Measurements from ENCODE around the gene L3HYPDH.

The L3HYPDH gene

GRCh38 chr14:59460378-59460777 is 23.8 kb downstream of the L3HYPDH start:
- Histone ChIP-seq H3K79me2 (ENCODE audit: insufficient read depth, low read depth) (no peaks in the 10 kb centered on the region), H4K20me1 (ENCODE audit: insufficient read depth) (no peaks in the 10 kb centered on the region), H3K4me2 (no peak overlapping the region), H3K27ac (no peak overlapping the region), H3K4me1 (ENCODE audit: low read depth, poor library complexity, severe bottlenecking) (no peaks in the 10 kb centered on the region), H3K27me3 (ENCODE audit: insufficient read depth, low read depth) (no peaks in the 10 kb centered on the region), H2AFZ (ENCODE audit: low read depth) (no peak overlapping the region), H3K9ac (no peak overlapping the region), H3K36me3 (ENCODE audit: insufficient read depth) (no peaks in the 10 kb centered on the region), H3K4me3 (IDR thresholded peaks at IDR 0.05; ENCODE audit: insufficient read depth, low read depth, low read length) (no peak overlapping the region)
- no peak for TF ChIP-seq CTCF (conservative IDR thresholded peaks at IDR 0.05; ENCODE audit: low read depth, low read length)

- Histone ChIP-seq H3K36me3 (ENCODE audit: insufficient read depth) (no peaks in the 10 kb centered on the region), H3K4me2 (no peak overlapping the region), H3K79me2 (ENCODE audit: insufficient read depth, low read depth) (no peaks in the 10 kb centered on the region), H3K27me3 (ENCODE audit: insufficient read depth, low read depth) (no peaks in the 10 kb centered on the region), H3K27ac (no peak overlapping the region), H3K9ac (no peak overlapping the region), H4K20me1 (ENCODE audit: insufficient read depth) (no peaks in the 10 kb centered on the region), H3K4me1 (ENCODE audit: low read depth, poor library complexity, severe bottlenecking) (no peaks in the 10 kb centered on the region), H2AFZ (ENCODE audit: low read depth) (no peak overlapping the region), H3K4me3 (IDR thresholded peaks at IDR 0.05; ENCODE audit: insufficient read depth, low read depth, low read length) (no peak overlapping the region)
- no peak for TF ChIP-seq CTCF (conservative IDR thresholded peaks at IDR 0.05; ENCODE audit: low read depth, low read length)
Observed at GRCh38 chr14:59458486-59458885, 25.7 kb downstream of the L3HYPDH start.

DNA sequence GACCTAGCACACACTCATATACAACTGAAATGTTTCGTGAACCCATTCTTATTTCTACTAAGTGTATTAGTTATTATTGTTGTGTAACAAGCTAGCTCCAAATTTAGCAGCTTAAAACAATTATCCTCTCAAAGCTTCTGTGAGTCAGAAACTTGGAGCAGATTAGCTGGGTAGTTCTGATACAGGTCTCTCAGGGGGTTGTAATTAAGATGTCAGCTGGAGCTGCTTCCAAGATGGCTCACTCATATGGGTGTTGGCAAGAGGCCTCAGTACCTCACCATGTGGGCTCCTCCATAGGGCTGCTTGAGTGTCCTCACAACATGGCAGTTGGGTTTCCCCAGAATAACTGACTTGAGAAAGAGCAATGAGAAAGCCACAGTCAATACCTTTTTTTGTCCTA is 28.8 kb downstream of the L3HYPDH start:
- H3K36me3 ChIP-seq (ENCODE audit: insufficient read depth): no peaks in the 10 kb centered on the region
- no peaks in the 10 kb centered on the region for H4K20me1 ChIP-seq (ENCODE audit: insufficient read depth)
- no peaks in the 10 kb centered on the region for H3K79me2 ChIP-seq (ENCODE audit: insufficient read depth, low read depth)
- no peak overlapping the region for H3K4me2 ChIP-seq
- no peak overlapping the region for H3K4me3 ChIP-seq (IDR thresholded peaks at IDR 0.05; ENCODE audit: insufficient read depth, low read depth, low read length)
- no peaks in the 10 kb centered on the region for H3K4me1 ChIP-seq (ENCODE audit: low read depth, poor library complexity, severe bottlenecking)
- no peaks in the 10 kb centered on the region for H3K27me3 ChIP-seq (ENCODE audit: insufficient read depth, low read depth)
- H2AFZ ChIP-seq (ENCODE audit: low read depth): no peak overlapping the region
- no peak overlapping the region for H3K27ac ChIP-seq
- no peak for TF ChIP-seq CTCF (conservative IDR thresholded peaks at IDR 0.05; ENCODE audit: low read depth, low read length)
- no peak overlapping the region for H3K9ac ChIP-seq

DNA sequence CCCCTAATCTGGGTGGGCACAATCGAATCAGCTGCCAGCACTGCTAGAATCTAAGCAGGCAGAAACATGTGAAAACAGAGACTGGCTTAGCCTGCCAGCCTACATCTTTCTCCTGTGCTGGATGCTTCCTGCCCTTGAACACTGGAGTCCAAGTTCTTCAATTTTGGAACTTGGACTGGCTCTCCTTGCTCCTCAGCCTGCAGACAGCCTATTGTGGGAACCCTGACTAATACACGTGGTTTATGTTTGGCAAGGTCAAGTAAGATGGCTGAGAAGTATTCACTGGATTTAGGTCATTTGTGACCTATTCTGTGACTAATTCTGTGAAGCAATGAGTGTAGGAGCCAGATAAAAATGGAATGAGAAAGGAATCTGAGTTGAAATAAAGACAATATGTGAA is 30.1 kb downstream of the L3HYPDH start:
- Histone ChIP-seq H2AFZ (ENCODE audit: low read depth) (no peak overlapping the region), H3K27me3 (ENCODE audit: insufficient read depth, low read depth) (no peaks in the 10 kb centered on the region), H3K79me2 (ENCODE audit: insufficient read depth, low read depth) (no peaks in the 10 kb centered on the region), H4K20me1 (ENCODE audit: insufficient read depth) (no peaks in the 10 kb centered on the region), H3K27ac (no peak overlapping the region), H3K36me3 (ENCODE audit: insufficient read depth) (no peaks in the 10 kb centered on the region), H3K4me1 (ENCODE audit: low read depth, poor library complexity, severe bottlenecking) (no peaks in the 10 kb centered on the region), H3K4me3 (IDR thresholded peaks at IDR 0.05; ENCODE audit: insufficient read depth, low read depth, low read length) (no peak overlapping the region), H3K4me2 (no peak overlapping the region), H3K9ac (no peak overlapping the region)
- no peak for TF ChIP-seq CTCF (conservative IDR thresholded peaks at IDR 0.05; ENCODE audit: low read depth, low read length)

DNA sequence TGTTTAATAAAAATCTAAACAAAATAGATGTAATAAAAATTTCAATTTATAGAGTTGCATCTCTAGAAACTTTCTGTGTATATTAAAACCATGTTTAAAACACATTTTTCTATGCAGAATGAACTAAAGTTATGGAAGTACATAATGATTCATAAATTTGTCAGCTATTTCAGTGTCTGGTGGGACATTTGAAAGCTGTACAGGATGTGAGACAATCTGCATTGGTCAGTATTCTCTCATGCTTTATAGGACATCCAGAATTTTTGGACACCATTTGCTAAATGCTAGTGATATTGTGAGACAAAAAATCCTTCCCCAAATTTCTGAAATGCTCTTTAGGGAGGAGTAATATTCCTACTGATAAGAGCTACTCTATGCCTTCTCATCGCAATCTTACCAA is 32.4 kb downstream of the L3HYPDH start:
- no peak overlapping the region for H3K4me2 ChIP-seq
- no peaks in the 10 kb centered on the region for H3K36me3 ChIP-seq (ENCODE audit: insufficient read depth)
- no peak overlapping the region for H3K27ac ChIP-seq
- H3K27me3 ChIP-seq (ENCODE audit: insufficient read depth, low read depth): no peaks in the 10 kb centered on the region
- no peak for TF ChIP-seq CTCF (conservative IDR thresholded peaks at IDR 0.05; ENCODE audit: low read depth, low read length)
- H3K4me1 ChIP-seq (ENCODE audit: low read depth, poor library complexity, severe bottlenecking): no peaks in the 10 kb centered on the region
- no peak overlapping the region for H3K9ac ChIP-seq
- no peak overlapping the region for H3K4me3 ChIP-seq (IDR thresholded peaks at IDR 0.05; ENCODE audit: insufficient read depth, low read depth, low read length)
- no peaks in the 10 kb centered on the region for H3K79me2 ChIP-seq (ENCODE audit: insufficient read depth, low read depth)
- H4K20me1 ChIP-seq (ENCODE audit: insufficient read depth): no peaks in the 10 kb centered on the region
- no peak overlapping the region for H2AFZ ChIP-seq (ENCODE audit: low read depth)
